Measurements from ENCODE around the gene ADGRB3.
"Not testable (repeated sequence)": the region's sequence is repeated elsewhere in the genome, so short reads cannot be mapped to it uniquely, and the experiment has no call there.

The ADGRB3 gene

GRCh38 chr6:68973066-68973465 is 338.0 kb downstream of the ADGRB3 start:
- DNase-seq: no peak

- DNase-seq: no peak
Observed at GRCh38 chr6:68975064-68975463, 340.0 kb downstream of the ADGRB3 start.

DNA sequence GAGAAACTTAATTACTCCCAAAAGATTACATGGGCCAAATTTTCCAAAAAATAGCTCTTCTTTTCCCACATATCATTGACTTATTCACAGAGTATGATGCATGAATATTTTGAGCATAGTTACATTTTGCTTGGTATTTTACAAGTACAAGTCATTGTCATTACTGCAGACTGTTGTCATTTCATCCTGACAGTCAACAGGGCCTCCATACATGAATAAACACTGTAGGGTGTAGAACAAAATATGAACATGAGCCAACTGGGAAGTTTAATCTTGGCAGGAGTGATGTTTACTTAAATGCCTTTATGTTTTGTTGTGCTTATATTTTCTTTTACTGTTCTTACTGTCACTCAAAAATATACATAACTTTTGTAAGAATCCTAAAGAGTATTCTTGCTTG is 340.7 kb downstream of the ADGRB3 start:
- no peak for DNase-seq

DNA sequence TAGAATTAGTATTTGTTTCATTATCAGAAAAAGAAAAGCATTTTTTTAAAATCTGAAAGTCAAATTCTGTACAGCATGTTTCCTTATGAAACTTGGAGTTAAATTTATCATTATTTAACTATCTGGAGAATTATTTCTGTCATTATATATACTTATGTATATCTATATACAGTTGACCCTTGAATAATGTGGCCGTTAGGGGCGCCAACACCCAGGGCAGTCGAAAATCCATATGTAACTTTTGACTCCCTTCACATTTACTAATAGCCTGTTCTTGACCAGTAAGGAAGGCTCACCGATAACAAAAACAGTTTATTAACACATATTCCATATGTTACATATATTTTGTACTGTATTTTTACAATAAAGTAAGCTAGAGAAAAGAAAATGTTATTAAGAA is 341.2 kb downstream of the ADGRB3 start:
- DNase-seq: no peak

- DNase-seq: no peak
Observed at GRCh38 chr6:68978411-68978810, 343.3 kb downstream of the ADGRB3 start.

DNA sequence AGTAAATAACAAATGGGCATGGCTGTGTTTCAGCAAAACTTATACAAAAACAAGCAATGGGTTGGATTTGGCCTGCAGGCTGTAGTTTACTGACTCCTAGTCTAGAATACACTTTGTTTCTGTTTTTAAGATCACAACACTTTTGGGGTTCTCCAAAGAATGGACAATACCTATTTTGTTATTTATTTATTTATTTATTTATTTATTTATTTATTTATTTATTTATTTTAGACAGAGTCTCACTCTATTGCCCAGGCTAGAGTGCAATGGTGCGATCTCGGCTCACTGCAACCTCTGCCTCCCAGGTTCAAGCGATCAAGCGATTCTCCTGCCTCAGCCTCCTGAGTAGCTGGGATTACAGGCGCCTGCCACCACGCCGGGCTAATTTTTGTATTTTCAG is 346.6 kb downstream of the ADGRB3 start:
- DNase-seq: not testable (repeated sequence)

DNA sequence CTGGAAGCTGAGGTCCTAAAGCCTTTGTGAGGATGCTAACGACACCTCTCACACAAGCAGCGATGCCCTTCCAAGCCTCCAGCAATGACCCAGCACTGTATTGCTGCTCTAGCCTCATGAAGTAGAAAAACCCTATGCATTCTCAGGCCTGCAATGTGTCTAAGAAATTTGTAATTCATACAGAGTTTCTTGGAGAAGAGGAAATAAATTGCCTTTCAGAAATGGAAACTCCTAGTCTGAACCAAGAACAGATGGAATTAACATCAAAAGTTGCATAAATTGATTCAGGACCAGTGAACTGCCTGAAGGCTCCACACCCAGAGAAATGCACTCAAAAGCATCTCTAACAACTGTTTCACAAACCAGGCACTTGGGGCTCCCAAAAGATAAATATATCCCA is 353.6 kb downstream of the ADGRB3 start:
- no peak for DNase-seq

GRCh38 chr6:68990317-68990716 is 355.2 kb downstream of the ADGRB3 start:
- no peak for DNase-seq

DNA sequence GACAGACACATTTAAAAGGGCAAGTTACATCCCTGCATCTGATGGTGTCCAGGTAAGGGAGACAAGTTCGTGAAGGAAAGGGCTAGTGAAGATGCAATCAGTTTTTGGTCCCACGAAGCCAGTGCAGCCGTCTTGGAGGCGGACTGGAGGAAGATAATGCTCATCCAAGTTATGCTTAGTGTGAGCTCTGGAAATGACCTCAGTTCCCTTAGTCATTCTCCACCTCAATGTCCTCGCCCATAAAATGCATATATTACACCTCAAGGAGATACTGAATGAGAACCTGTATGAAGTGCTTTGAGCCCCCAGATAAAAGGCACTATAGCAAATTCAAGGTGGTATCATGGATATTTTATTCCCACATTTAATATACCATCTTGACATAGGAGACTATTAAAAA is 358.8 kb downstream of the ADGRB3 start:
- DNase-seq: no peak

DNA sequence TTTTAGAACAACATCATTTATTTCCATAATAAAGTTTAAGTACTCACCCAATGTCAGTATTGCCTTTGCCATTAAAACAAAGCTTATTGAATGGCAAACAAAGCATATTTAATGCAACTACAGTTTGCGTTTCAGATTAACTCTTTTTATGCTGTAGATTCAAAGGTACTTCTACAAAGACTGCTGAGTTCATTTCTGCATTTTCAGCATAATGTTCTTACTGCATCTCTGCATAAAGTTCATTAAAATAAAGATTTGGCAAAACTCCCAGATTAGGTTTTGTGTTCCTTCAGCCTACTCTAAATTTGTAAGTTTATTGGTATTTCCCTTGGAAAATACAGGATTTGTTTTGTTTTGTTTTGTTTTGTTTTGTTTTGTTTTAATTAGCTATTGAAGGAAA is 359.4 kb downstream of the ADGRB3 start:
- DNase-seq: no peak

DNA sequence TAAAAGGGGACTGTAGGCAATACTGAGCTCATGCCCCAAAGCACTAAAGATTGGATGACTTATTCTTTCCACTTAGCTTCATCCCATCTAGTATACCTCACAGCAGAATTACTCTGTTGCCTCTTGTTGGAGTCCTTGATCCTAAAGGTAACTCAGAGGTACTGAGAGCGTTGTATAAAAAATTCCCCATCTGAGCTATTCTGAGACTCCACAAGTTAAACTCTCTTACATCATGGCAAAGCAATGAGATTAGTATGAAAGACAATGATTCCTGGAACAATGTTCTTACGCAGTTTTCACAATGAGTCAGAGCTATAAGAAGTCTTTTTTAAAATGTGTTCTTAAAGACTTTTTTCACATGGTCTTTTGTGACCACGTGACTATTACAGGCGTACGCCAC is 370.1 kb downstream of the ADGRB3 start:
- DNase-seq: no peak

DNA sequence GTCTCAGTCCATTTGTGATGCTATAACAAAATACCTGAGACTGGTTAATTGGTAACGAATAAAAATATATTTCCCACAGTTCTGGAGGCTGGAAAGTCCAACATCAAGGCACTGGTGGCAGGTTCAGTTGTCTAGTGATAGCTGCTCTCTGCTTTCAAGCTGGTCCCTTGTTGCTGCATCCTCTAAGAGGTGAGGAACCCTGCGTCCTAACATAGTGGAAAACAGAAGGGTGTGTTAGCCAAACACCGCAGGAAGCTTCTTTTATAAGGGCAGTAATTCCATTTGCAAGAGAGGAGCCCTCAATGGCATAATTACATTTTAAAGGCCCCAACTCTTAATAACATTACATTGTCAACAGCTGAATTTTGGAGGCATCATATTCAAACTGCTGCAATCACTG is 372.7 kb downstream of the ADGRB3 start:
- DNase-seq: no peak

GRCh38 chr6:69012211-69012610 is 377.1 kb downstream of the ADGRB3 start:
- DNase-seq: no peak

GRCh38 chr6:69012876-69013275 is 377.8 kb downstream of the ADGRB3 start:
- no peak for DNase-seq

- no peak for DNase-seq
Observed at GRCh38 chr6:69018906-69019305, 383.8 kb downstream of the ADGRB3 start.

GRCh38 chr6:69019832-69020231 is 384.8 kb downstream of the ADGRB3 start:
- DNase-seq: no peak

DNA sequence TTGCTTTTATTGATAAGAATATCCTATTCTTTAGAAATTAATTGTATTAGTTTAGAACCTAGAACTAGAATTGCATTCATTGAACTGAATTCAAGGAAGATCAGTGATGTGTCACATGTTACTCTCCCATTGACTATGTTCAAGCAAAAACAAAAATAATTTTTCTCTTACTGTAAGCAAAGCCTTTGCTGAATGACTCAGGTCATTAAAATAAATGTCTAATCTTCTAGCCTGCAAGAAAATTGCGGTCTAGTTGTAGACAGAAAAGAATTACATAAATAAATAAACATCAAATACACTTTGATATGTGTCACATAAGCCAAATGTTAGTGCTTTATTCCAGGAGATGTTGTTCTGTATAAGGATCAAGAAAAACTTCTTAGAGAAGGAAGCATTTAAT is 387.9 kb downstream of the ADGRB3 start:
- DNase-seq: no peak

GRCh38 chr6:69026243-69026642 is 391.2 kb downstream of the ADGRB3 start:
- no peak for DNase-seq

DNA sequence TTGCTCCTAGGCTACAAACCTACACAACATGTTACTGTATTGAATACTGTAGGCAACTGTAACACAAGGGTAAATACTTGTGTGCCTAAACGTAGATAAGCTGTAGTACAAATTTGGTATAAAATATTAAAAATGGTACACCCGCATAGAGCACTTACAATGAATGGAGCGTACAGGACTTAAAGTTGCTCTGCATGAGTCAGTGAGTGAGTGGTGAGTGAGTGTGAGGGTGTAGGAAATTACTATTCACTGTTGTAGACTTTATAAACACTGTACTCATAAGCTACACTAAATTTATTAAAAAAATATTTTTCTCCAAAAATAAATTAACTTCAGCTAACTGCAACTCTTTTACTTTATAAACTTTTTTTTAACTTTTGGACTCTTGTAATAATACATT is 391.6 kb downstream of the ADGRB3 start:
- no peak for DNase-seq

DNA sequence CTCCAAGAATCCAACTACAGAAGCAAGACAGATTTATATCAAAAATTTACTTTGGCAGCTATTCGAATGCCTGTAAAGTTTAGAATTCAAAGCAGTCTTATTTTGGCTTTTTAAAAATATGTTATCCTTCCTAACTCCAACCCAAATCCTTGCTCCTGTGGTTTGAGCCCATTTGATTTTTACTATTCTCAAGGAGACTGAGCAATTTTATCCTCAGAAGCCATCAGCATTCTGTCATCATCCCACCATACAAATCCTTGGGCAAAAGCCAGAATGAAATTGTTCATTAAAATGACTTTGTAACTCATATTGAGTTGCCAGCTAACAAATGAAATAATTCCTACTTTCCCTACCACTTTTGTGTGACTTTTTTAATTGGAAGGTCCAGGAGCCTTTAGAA is 392.8 kb downstream of the ADGRB3 start:
- no peak for DNase-seq

GRCh38 chr6:69038841-69039240 is 403.8 kb downstream of the ADGRB3 start:
- no peak for DNase-seq

- DNase-seq: no peak
Observed at GRCh38 chr6:69042297-69042696, 407.2 kb downstream of the ADGRB3 start.

DNA sequence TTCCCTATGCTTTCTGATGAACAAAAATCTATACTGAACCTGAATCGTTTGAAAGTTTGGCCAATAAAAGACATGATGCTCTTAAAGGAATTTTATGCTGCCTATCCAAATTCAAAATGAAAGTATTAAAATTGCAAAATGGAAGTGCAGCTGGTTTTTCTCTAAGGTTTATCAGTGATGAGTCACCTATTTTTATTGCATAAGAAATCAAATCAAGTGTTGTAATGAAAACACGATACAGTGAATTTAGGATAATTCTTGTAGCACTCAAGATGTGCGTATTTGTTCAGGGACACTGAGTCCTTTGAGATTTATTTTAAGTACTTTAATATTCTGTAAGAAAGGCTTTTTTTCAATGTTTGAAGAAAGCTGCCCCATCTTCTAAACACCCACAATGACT is 409.5 kb downstream of the ADGRB3 start:
- no peak for DNase-seq

DNA sequence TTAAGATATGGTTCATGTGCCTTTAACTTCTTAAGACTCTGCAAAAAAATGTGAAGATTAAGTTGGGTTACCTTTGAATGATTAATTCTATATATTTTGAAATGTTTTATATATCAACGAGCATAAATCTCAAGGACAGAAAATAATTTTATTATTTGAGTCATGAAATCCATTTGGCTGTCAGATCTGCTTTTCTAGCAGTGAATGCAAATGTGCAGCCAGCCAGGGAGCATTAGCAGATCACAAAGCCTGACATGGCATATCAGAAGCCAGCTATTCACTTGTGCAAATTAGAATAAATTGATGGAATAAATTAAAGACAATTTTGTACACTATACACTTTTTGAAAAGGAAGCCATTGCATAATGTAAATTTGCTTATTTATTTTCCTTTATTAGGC is 424.3 kb downstream of the ADGRB3 start:
- DNase-seq: no peak

DNA sequence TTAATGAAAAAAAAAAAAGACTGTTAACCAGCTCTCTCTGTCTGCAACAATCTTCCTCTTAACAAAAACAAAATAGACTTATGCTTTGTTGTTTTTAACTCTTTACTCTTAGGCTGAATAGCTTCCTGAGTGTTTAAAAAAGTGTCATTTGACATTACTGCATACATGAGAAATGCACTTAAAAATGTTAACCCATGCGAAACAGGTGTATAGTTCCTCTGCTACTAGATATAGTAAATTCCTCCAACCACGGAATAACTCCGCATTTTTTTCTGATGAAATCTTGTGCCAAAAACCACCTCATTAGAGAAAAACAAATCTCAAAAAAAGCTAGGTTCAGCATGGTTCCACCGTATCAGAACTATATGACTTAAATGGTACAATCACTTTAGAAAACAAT is 426.0 kb downstream of the ADGRB3 start:
- DNase-seq: no peak

DNA sequence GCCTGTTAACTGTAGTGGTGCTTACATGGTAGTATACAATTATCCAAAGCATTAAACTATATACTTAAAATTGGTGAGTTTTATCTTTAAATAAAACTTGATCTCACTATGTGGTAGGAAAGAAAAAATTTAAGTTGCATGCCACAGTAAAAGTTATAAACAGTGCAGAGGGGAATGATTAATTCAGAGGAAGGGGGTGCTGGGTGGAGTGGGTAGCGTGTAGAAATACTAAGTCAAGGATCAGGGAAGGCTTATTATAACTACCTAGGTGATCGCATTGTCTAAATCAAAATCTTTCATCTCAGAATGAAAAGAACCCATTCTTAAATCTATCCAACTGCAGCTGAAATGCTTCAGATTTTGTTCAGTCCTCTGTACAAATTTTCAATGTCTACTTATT is 428.3 kb downstream of the ADGRB3 start:
- no peak for DNase-seq
